ENCODE measurements around the gene SH3TC1.

The SH3TC1 gene

DNA sequence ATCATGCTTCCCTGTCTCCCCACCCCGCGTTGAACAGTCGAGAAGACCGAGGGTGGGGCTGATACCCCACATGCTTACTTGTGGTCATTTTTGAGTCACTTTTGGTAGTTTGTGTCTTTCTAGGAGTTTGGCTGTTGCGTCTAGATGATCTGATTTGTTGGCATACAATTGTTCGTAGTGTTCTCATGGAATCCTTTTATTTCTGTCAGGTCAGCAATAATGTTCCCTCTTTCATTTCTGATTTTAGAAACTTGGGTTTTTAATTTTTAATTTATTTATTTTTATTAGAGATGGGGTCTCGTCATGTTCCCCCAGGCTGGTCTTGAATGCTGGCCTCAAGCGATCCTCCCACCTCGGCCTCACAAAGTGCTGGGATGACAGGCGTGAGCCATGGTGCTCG is 30.9 kb downstream of the SH3TC1 start:
- DNase-seq (ENCODE audit: low spot score): no peak

DNA sequence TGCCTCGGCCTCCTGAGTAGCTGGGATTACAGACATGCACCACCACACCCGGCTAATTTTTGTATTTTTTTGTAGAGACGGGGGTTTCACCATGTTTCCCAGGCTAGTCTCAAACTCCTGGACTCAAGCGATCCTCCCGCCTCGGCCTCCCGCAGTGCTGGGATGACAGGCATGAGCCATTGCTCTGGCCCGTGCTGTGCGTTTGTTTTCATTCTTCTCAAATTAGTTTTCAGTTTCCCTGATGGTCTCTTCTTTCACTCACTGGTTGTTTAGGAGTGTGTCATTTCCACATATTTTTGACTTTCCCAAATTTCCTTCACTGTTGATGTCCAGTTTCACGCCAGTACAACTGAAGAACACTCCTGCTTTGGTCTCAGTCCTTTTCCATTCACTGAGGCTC is 31.8 kb downstream of the SH3TC1 start:
- DNase-seq (ENCODE audit: low spot score): no peak

DNA sequence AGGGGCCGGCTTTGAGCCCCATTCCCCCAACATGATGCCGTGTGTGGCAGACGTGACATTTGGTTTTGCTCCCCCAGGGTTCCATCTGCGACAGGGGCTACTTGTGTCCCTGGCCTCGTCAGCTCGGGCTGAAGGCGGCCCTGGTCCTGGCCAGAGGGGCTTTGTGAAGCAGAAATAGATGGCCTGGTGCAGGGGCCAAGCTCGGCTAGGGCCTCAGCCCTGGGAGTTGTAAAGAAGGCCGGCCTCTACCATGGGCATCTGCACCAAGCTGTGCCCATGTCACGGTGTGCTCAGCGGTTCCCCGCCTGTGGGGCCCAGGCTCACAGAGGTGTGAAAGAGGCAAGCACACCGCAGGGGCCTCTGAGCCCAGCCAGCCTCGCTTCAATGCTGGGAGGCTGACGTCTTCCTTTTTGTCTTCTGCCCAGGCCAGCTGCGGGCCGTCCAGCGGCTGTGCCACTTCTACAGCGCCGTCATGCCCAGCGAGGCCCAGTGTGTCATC is 32.5 kb downstream of the SH3TC1 start:
- no peak for DNase-seq (ENCODE audit: low spot score)

DNA sequence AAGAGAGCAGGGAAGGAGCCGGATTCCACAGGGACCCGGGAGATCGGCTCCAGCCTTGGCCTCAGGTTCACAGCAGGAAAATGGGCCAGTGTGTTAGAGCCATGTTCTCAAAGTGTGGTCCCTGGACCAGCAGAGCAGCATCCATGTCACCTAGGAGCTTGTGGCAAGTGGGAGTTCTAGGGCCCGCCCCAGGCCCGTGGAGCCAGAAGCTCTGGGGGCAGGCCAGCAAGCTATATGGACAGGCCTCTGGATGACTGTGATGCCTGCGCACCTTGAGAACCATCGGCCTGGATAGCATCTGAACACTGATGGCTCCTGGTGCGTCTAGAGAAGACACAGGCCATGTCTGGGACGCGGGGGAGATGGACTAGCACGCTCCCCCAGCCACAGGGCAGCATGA is 33.7 kb downstream of the SH3TC1 start:
- DNase-seq (ENCODE audit: low spot score): no peak

DNA sequence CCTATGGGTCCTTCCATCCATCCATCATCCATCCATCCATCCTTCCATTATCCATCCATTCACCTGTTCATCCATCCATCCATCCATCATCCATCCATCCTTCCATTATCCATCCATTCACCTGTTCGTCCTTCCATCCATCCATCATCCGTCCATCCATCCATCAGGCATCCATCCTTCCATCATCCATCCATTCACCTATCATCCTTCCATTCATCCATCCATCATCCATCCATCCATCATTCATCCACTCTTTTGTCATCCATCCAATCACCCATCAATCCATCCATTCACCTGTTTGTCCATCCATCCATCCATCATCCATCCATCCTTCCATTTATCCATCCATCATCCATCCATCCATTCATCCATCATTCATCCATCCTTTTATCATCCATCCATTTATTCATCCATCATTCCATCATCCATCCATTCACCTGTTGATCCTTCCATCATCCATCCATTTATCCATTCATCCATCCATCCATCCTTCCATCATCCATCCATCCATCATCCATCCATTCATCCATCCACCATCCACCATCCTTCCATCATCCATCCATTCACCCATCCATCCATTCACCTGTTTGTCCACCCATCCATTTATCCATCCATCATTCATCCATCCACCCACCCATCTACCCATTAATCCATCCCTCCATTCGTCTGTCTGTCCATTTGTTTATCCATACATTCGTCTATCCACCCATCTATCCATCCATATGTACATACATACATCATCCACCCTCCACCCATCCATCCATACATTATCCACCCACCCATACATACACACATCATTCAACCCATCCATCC is 34.8 kb downstream of the SH3TC1 start:
- no peak for DNase-seq (ENCODE audit: low spot score)

DNA sequence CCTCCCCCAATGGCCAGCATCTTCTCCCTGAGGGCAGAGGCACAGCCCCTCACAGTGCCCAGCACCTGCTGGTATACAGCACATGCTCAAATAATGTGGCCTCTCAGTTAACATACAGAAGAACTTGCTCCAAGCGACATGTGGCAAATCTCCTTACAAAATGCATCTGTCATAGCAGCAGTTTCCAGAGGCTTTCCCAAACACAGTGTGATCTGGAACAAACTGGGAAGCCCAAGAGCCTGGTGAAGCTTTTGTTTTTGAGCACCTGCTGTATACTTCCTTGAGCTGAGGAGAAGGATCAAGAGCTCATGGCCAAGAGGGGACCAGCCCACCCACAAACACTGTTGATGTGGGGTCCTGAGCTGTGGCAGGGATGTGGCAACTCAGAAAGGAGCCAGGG is 35.6 kb downstream of the SH3TC1 start:
- DNase-seq (ENCODE audit: low spot score): no peak

DNA sequence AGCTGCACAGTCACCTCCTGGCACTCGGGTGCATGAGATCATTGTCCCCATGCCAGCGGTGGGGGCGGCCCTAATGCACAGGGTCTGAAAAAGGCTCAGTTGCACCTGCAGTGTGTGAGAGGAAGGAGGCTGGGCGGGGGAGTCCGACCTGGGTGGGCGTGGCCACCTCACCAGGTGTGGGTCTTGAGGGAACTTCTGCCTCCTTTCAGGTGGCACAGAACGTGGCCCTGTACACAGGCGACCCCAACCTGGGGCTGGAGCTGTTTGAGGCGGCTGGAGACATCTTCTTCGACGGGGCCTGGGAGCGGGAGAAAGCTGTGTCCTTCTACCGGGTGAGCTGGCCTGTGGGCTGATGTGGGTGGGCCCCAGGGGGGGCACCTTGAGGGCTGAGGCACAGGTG is 36.1 kb downstream of the SH3TC1 start:
- DNase-seq (ENCODE audit: low spot score): no peak

DNA sequence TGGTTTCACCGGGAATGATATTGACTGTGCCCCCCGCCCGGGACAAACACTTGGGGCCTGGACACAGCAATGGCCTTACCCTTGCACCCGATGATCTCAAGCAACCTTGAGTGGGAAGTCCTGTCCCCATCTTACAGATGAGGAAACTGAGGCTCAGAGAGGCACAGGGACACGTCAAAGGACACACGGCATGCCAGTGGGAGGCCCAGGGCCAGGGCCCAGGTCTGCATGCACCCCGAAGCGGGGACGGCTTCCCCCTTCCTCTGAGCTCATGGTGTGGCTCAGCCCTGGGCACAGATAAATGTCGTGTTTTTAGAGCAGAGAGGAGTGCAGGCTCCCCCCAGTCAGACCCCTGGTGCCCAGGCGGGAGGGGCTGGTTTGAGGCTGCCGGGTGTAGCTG is 36.6 kb downstream of the SH3TC1 start:
- DNase-seq (ENCODE audit: low spot score): no peak

DNA sequence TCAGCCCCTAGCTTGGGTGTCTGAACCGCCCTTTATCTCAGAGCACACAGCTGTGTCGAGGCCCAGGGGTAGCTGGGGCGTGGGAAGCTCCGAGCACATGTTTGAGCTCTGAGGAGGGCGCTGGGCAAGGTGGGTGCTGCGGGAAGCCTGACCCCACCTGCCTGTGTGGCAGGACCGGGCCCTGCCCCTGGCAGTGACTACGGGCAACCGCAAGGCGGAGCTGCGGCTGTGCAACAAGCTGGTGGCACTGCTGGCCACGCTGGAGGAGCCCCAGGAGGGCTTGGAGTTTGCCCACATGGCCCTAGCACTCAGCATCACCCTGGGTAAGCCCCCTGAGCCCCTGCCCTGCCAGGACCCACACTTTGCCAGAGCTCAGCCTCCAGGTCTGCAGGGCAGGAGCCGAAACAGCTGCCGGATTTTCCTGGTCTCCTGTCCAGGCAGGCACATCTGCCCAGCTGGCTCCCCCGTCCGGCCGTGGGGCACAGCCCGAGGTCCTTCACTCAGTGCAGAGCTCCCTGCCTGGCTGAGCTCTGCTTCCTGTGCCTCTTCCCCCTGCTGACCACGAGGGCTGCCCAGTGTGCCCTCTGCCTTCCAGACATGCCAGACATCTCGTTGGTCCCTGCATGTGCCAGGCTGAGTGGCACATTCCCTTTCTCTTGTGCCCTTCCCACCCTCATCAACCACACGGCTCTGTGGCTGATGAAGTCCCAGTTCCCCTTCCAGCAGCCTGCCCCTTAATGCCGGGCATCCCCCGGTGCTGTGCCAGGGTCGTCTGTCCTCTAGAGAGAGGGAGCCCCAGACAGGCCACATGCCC is 37.2 kb downstream of the SH3TC1 start:
- DNase-seq (ENCODE audit: low spot score): no peak

DNA sequence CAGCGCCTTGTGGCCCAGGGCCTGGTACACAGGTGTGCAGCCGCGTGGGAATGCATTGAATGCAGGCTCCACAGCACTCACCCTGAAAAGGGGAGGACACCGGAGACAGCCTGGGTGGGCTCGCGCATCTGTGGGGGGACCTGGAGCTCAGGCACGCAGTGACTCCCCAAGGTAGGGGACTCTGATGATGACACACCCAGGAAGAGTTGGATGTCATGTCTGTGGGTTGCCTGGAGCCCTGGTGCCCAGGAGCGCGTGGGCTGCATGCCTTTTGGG is 37.8 kb downstream of the SH3TC1 start:
- DNase-seq (ENCODE audit: low spot score): no peak

DNA sequence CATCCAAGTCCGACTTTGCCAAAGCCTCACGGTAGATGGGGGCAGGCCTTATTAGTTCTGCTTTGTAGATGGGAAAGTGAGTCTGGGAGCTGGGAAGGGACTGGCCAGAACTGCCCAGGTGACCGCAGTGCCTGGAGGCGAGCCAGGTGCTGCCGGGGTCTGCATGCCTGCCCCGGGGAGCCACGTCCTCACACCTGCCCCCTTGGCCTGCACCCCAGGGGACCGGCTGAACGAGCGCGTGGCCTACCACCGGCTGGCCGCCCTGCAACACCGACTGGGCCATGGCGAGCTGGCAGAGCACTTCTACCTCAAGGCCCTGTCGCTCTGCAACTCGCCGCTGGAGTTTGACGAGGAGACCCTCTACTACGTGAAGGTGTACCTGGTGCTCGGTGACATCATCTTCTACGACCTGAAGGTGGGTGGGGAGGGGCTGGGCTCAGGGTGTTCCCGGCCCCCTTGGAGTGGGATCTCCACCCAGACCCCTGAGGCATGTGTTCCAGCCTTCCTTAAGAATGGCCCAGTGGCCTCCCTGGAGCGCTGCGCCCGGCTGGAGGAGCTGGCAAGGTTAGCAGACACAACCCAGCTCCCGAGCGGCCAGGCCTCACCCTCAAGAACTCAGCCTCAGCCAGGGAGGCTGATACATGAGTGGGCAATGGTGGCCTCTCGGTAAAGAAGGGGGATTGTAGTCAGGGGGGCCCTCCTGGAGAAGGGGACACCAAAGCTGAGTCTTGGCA is 38.3 kb downstream of the SH3TC1 start:
- no peak for DNase-seq (ENCODE audit: low spot score)

DNA sequence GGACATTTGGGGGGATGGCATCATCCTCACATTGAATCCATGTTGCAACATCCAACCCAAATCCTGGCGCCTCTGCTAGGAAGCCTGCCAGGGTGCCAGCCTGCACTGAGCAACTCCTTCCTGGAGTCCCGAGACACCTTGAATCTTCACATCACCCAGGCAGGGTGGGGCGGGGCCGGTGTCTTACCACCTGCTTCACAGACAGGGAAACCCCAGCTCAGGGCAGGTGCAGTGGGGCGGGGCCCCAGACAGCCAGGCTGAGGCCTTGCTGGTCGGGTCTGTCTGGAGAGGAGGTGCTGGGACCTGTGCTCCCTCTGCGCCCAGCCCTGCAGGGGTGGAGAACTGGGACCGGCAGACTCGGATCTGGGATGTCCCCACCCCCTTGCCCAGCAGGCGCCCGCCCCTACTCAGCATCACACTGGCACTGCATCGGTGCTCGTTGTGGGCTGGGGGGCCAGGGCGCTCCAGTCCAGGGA is 39.0 kb downstream of the SH3TC1 start:
- DNase-seq (ENCODE audit: low spot score): no peak

DNA sequence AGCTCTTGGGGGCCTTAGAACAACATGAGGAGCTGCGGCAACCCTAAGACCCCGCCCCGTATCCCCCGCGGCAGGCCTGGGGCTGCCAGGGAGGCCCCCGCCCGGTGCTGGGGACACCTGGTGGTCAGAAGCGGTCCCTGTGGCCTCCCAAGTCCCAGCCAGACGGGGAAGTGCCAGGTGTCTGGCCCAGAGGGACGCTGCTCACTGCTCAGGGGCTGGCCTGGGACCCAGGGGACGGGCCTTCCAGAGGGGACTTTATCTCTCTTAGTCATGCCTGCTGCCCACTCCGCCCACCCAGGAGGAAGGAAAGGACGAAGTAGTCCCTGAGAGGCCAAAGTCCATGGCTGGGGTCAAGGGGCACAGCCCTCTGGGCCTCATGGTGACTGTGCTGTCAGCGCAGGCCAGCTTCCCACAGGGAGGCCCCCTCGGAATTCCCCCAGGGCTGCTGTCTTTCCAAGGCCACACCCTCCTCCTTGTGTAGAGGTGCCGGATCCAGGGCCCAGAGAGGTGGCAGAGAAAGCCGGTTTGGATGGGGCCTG is 39.5 kb downstream of the SH3TC1 start:
- DNase-seq (ENCODE audit: low spot score): no peak

DNA sequence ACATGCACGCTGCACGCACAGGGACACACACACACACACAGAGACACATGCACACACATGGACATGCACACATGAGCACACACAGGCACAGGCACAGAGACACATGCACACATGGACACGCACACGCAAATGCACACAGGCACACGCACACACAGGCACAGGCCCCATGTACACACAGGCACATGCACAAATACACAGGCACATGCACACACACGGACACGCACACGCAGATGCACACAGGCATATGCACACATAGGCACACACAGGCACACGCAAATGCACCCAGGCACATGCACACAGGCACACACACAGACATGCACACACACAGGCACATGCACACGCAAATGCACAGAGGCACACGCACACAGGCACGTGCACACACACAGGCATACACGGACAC is 40.1 kb downstream of the SH3TC1 start:
- no peak for DNase-seq (ENCODE audit: low spot score)

DNA sequence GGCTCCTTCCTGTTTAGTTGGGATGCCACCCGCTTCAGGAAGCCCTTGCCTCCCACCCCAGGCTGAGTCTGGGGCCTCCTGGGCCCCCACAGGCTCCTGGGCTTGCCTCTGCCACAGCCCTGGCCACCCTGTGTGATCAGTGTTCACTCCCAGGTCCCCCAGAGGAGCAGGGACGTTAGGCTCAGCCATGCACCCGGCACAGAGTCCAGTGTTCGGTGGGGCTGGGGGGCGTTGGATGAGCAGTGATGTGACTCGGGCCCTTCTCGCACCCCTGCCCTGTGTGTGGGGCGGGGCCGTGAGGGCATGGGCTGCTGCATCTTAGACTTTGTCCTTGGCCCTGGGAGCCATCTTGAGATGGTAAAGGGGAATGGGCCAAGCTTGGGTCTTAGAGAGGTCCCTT is 40.6 kb downstream of the SH3TC1 start:
- no peak for DNase-seq (ENCODE audit: low spot score)

DNA sequence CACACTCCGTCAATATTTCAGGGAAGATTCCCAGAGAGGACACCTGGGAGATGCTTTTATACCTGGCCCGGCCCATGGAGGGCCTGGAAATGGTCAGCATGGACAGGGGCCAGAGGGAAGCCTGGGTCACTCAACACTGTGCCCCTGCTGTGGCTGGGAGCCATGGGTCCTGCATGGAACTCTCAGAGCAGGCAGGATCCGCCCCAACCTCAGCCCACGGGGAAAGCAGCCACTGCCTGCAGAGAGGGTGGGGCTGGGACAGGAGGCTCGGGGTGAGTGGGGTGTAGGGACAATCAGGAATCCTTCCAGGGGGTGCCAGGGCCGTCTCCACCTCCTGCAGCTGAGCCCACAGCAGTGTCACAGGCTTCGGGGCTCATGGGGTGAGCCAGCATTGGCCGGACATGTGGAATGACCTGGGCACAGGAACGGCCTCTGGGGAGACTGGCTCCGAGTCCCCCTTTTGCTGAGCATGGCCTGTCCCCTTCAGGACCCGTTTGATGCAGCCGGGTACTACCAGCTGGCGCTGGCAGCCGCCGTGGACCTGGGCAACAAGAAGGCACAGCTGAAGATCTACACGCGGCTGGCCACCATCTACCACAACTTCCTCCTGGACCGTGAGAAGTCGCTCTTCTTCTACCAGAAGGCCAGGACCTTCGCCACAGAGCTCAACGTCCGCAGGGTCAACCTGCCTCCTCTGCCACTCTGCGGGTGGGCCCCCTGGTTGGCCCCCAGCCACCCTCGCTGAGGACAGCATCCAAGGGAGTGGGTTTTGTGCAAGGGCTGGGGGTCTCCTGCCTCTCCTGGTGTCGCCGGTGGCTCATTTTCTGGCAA is 41.3 kb downstream of the SH3TC1 start:
- DNase-seq (ENCODE audit: low spot score): no peak

DNA sequence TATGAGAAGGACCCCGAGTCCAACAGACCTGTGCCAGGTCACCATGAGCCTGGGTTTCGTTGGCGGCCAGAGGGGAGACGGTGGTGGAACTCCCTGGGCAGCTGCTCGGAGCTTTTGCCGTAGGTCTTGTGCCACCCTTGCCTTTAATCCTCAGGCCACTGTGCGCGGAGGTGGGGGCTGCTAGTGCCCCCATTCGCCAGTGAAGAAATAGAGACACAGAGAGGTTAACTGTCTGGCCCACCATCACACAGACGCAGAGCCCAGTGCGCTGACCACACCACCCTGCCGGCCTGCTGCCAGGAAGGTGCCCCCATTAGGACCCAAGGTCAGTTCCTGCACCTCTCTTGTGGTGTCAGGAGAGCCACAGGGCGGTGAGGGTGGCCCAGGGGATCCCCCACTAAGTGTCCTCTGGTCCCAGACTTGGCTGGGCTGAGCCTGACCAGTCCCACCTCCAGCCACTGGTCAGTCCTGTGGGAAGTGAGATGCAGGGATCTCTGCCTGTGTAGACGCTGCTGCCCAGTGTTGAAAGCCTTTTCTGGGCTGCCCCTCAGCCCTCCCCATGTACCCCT is 42.2 kb downstream of the SH3TC1 start:
- no peak for DNase-seq (ENCODE audit: low spot score)

DNA sequence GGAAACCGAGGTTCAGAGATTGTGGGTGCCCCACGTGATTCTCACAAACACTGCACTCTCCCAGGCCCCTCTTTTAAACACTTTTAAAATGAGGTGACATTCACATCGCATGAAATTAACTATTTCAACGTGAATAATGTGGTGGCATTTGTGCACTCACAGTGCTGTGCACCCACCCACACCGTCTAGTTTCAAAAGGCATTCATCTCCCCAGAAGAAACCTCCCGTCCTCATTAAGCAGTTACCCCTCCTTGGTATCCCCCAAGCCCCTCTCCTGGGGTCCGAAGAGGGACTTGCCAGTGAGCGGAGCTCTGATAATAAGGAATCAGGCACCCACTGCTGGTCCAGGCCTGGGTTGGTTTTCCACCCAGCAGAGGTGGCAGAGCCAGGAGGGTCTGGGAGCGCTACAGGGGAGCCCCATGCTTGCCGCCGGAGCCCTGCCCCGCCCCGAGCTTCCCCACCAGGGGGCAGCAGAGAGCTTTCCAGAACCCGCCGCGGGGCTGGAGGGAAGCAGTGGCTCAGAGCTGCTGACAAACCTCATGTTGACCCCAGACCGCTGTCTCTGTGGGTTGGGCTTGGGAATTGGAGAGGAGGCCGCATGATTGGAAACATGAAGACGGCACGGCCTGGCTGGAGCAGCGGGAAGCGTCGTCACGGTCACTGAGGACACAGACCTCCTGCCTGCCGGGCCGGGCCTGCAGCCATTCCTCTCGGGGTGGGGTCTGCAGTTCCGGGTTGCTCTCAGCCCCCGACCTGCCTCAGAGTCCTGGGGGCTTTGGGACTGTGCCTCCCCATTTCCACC is 43.0 kb downstream of the SH3TC1 start:
- DNase-seq (ENCODE audit: low spot score): peak; percentile 41

DNA sequence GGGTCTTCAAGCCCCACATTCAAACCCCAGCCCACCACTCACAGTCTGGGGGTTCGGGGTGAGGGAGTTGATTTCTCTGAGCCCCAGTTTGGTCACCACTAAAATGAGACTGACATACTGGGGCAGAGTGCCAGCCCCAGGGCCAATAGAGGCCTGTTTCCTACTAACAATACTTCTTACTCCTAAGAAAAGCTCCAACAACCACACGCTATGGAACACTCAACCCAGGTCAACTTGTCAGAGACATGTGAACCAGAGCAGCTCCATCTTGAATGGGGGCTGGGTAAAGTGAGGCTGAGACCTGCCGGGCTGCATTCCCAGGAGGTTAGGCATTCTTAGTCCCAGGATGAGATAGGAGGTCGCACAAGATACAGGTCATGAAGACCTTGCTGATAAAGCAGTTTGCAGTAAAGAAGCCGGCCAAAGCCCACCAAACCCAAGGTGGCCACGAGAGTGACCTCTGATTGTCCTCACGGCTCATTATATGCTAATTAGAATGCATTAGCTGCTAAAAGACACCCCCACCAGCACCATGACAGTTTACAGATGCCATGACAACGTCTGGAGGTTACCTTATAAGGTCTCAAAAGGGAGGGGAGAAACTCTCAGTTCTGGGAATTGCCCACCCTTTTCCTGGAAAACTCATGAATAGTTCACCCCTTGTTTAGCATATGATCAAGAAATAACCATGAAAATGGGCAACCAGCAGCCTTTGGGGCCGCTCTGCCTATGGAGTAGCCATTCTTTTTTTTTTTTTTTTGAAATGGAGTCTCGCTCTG is 43.9 kb downstream of the SH3TC1 start:
- no peak for DNase-seq (ENCODE audit: low spot score)
